ENCODE results near the gene LARP4.

The LARP4 gene

DNA sequence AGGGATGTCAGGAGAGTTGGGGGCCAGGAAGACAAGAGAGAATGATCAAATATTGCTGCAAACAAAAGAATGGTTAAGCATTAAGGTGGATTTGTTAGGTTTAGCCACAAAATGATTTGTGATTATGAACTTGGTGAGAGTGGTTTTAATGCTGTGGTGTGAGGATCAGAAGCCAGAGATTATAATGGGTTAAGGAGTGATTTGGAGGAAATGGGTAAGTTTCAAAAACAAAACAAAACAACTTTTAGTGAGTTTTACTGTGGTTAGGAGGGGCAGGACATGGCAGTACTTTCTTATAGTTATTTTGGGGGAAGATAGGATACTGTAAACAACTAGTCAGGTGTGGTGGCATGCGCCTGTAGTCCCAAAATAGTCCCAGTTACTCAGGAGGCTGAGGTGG lies 128.1 kb downstream of the LARP4 start:
- FAIRE-seq: no peak

DNA sequence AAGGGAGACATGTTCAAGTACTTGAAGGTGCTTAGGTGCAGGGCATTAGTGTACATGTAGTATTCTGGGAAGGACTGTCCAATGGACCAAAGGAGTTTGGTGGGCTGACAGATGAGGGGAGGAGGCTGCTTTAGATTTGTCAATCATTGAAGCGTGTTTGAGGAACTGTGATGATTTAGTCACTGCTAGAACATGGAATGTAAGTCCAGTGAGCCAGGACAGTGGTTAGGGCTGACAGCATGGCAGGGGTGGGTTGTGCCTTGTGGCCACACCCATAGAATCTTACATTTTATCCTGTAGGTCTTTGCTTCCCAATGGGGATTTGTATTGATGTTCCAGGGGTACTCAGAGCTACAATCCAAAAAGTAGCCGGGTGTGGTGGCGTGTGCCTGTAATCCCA lies 128.7 kb downstream of the LARP4 start:
- FAIRE-seq: no peak

Data from G401.6 (cell line).